Endothelial cell of umbilical vein (primary cell): ENCODE data around the gene OXCT2.

Experiments used
- EZH2 ChIP-seq: IDR thresholded peaks from 2 replicates; pipeline ENCODE4 v1.6.1; 2012; ENCODE audit warnings: borderline replicate concordance, low read depth, mild to moderate bottlenecking, moderate library complexity, low read length, inconsistent platforms; ENCODE audit not compliant: severe bottlenecking
- FOS ChIP-seq: IDR thresholded peaks from 2 replicates; pipeline ENCODE4 v1.6.1; 2011; ENCODE audit warnings: mild to moderate bottlenecking, low read length, moderate library complexity, borderline replicate concordance; ENCODE audit not compliant: insufficient read depth
- GATA2 ChIP-seq: IDR thresholded peaks from 2 replicates; pipeline ENCODE4 v1.7.0; 2011; ENCODE audit warnings: low read depth, mild to moderate bottlenecking, moderate library complexity, mixed read lengths, low read length; ENCODE audit not compliant: insufficient read length, insufficient read depth
- JUN ChIP-seq: IDR thresholded peaks from 2 replicates; pipeline ENCODE4 v1.6.1; 2011; ENCODE audit warnings: borderline replicate concordance, low read depth; ENCODE audit not compliant: insufficient read length, insufficient read depth
- POLR2A ChIP-seq: IDR thresholded peaks from 2 replicates; pipeline ENCODE4 v1.6.1; 2012; ENCODE audit warnings: low read depth, mild to moderate bottlenecking, control low read depth, low read length
- POLR2AphosphoS5 ChIP-seq: IDR thresholded peaks from 2 replicates; pipeline ENCODE4 v1.6.1; 2012; ENCODE audit warnings: low read depth, mild to moderate bottlenecking, control low read depth, low read length, moderate library complexity; ENCODE audit not compliant: insufficient read depth
- TF ChIP-seq, protein P1 (sequence below), 2 donors: IDR thresholded peaks; 1 replicate in 1 of 2; 2 replicates in 1 of 2; pipeline ENCODE4 v1.5.1; 2011; ENCODE audit warnings: low read length in 2 of 2, mild to moderate bottlenecking in 2 of 2, moderate library complexity in 2 of 2, control low read depth in 1 of 2, inconsistent platforms in 1 of 2, low read depth in 1 of 2; ENCODE audit not compliant: insufficient read depth in 1 of 2; ENCODE audit errors: extremely low read depth in 1 of 2
- TF ChIP-seq, protein P2 (sequence below): IDR thresholded peaks from 2 replicates; pipeline ENCODE4 v1.6.1; 2011; ENCODE audit not compliant: insufficient read depth, insufficient read length

DNA sequence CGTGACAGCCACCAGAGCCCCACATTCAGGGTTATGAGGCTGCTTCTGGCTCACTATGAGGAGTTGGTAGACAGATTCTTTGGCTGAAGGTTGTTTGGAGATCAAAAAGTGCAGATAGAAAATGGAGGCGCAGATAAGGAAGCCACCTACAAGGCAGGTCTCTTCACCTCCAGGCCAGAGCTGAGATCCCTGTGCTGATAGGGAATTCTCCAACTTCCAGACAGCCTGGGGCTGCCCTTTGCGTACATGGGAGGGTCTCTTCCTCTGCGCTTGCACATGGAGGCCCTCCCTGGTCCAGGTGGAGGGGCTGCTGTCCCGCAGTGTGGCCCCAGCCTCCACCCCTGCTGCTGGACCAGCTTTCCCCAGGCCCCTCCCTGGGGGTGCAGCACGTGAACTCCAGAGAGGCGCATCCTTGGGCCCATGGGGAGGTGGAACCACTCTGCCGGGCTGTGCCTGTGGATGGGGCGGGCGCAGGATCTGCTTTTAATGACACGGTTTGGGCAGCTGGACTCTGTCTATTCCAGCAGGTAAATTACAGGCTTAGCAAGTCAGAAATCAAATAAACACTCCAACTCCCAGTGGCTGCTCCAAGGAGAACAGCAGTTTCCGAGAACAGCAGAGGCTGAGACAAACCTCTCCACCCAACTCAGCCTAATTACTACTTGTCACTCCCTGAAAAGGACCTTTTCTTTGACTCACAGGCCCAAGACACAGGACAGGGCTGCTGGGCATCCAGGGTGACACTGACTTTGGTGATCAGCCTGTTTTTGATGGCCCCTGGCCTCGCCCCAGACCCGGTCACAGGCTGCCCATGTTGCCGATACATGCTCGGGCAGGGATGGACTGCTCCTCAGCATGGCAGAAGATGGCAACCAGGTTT lies 12.4 kb downstream of the OXCT2 start:
- TF ChIP-seq EZH2 (no peak), GATA2 (no peak), FOS (no peak), JUN (no peak), POLR2AphosphoS5 (no peak), POLR2A (no peak)
- TF ChIP-seq, protein P1, sequence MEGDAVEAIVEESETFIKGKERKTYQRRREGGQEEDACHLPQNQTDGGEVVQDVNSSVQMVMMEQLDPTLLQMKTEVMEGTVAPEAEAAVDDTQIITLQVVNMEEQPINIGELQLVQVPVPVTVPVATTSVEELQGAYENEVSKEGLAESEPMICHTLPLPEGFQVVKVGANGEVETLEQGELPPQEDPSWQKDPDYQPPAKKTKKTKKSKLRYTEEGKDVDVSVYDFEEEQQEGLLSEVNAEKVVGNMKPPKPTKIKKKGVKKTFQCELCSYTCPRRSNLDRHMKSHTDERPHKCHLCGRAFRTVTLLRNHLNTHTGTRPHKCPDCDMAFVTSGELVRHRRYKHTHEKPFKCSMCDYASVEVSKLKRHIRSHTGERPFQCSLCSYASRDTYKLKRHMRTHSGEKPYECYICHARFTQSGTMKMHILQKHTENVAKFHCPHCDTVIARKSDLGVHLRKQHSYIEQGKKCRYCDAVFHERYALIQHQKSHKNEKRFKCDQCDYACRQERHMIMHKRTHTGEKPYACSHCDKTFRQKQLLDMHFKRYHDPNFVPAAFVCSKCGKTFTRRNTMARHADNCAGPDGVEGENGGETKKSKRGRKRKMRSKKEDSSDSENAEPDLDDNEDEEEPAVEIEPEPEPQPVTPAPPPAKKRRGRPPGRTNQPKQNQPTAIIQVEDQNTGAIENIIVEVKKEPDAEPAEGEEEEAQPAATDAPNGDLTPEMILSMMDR (IDR thresholded peaks at IDR 0.05; ENCODE audit: extremely low read depth in 1 of 2, insufficient read depth in 1 of 2, low read depth in 1 of 2, low read length in 2 of 2), result no peak
- TF ChIP-seq, protein P2, sequence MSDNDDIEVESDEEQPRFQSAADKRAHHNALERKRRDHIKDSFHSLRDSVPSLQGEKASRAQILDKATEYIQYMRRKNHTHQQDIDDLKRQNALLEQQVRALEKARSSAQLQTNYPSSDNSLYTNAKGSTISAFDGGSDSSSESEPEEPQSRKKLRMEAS, result no peak
